A549 treated with DMSO at 1 μM for 4 hours (cell line): ENCODE data around the gene PPP1R13L. TPM values are rescaled to one million over a fixed set of nuclear protein-coding genes. Genes with fewer than 3 reads are reported as not detected.

Source experiments
- total RNA-seq: library from RNA; stranded (reverse); fragments of 200-300 nt; extraction: Qiagen RNA extraction; gene quantifications from 5 replicates; pipeline ENCODE4 v1.2.3, GENCODE V29; 2022; ENCODE audit warnings: low read depth

PPP1R13L gene, protein sequence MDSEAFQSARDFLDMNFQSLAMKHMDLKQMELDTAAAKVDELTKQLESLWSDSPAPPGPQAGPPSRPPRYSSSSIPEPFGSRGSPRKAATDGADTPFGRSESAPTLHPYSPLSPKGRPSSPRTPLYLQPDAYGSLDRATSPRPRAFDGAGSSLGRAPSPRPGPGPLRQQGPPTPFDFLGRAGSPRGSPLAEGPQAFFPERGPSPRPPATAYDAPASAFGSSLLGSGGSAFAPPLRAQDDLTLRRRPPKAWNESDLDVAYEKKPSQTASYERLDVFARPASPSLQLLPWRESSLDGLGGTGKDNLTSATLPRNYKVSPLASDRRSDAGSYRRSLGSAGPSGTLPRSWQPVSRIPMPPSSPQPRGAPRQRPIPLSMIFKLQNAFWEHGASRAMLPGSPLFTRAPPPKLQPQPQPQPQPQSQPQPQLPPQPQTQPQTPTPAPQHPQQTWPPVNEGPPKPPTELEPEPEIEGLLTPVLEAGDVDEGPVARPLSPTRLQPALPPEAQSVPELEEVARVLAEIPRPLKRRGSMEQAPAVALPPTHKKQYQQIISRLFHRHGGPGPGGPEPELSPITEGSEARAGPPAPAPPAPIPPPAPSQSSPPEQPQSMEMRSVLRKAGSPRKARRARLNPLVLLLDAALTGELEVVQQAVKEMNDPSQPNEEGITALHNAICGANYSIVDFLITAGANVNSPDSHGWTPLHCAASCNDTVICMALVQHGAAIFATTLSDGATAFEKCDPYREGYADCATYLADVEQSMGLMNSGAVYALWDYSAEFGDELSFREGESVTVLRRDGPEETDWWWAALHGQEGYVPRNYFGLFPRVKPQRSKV
- total RNA-seq = 30.2 to 35.2 TPM (median 31.0 TPM) in 5 replicates

DNA sequence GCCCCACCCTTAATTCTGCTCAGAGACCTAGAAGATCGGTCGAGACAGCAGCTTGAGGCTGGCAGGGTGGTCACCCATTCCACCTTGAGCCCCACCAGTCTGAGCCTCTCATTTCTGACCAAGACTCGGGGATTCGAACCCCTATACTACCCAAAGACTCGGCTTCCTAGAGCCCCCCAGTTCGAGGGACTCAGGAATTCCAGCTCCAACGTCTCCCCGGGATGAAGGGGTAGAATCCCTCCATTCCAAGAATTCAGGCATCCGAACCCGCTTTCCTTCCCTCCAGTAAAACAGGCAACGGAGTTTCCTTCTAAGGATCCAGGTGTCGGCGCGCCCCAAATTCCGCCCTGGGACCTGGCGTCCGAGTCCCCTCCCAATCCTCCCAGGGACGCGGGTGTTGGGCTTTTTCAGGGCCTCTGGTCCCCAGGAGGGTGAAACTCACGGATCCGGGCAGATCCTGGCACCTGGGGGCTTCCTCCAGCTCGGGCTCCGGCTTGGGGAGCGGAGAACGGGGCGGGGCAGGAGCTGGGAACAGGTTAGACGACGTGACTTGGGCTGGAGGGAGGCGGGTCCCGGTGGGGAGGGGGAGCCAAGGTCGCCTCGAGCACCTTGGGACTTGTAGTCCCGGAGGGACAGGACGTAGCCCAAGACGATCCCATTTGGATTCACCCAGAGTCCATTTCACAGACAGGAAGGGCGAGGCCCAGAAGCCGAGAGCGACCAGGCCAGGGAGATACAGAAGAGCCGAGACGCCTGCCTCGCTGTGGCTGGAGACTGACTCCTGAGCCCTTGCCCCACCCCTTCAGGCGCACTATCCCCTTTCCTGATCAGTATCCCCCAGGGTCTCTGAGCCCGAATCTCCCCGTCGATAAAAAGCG lies at the start of gene PPP1R13L:
Gene PPP1R13L (minus strand): TSS at position 513 of the 878 bp plus-strand sequence. CDS start 6,751 bp downstream, outside the sequence.

DNA sequence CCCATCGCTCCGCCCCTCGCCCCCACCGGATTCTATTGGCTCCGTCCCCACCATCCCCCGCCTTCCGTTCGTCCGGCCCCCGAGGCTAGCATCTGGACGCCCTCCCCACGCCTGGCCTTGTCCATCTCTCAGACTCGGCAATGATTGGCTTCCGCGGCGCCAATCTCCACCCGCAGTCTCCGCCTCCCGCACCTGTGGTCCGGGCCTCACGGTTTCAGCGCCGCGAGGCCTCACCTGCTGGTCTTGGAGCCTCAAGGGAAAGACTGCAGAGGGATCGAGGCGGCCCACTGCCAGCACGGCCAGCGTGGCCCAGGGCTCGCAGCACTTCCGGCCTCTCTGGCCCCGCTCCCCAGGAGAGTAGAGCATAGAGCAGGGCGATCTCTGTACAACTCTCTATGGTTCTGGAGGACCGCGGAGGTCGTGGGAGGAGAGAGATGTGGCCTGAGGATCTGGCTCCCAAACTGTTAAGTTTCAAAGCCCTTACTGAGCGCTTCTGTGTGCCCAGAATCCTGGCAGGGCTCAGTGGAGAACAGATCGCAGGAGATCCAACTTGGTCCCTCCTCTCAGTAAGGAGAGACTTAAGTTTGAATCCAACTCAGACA lies 18.8 kb upstream of the PPP1R13L start, which contains the start of gene ERCC1:
Gene ERCC1 (minus strand): TSS at position 329 of the 602 bp plus-strand sequence. CDS start 543 bp downstream, outside the sequence.

DNA sequence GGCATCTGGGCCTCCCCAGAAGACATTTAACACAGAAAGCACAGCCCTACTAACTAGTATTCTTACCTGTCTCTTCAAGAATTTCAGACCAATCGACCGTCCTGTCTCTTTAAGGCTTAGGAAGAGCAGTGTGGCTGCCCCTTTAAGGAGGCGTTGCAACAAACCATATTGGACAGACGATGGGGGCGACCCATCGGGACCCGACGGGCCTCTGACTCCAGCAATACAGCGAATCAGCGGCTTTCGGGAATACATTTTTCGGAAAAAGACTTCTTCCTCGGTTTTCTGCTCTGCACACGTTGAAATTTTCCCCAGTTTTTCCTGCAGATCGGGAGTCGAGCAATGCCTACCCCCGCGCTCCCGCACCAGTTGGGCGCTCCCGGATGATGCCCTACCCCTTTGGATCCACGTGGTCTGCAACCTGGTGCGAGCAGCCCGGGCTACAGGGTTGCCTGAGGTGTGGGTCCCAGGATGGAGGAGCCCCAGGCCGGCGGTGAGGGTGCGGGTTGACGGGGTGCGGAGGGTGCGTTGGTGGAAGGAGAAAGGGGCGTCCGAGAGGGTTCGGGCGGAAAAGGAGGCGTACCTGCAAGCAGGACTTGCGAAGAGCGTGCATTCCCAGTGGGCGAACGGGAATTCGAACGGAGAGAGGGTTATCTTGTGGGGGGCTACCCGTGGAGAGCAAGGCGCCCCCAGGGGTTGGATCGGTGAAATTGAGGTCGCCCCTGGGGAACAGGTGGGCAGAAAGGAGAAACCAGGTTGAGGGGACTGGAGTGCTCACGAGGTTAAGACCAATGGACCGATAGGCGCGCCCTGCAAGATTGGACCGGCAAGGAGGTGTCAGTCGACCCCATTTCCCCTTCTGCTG lies 1.6 kb upstream of the PPP1R13L start, which contains the start of gene POLR1G:
Gene POLR1G (plus strand): TSS at position 419 of the 865 bp plus-strand sequence. CDS start 53 bp downstream, at position 472.

DNA sequence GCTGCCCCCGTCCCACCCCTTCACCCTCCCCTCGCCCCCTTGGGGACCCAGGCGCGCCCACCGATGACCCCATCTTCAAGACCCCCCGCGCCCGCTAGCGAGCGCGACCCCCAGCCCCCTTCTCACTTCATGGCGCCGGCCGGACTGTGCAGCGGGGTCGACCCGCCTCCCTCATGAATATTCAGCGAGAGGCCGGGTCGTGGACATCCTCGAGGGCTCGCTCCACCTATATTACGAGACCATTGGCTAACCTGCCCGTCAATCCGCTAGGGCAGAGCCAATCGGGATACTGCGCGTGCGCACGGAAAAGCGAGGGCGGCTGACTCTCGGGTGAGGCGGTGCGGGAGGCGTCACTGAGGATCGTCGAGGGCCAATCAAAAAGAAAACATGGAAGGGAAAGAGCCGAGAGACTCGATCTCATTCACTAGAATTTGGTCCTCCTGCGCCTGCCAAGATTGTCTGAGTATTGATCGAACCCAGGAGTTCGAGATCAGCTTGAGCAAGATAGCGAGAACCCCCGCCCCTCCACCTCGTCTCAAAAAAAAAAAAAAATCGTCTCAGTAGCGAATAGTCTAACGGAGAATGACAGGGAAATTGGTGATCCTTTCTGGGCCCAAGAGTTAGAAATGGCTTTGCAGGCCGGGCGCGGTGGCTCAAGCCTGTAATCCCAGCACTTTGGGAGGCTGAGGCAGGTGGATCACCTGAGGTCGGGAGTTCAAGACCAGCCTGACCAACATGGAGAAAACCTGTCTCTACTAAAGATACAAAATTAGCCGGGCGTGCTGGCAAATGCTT lies 34.3 kb downstream of the PPP1R13L start, which contains the start of gene ERCC2:
Gene ERCC2 (minus strand): TSS at position 164 of the 795 bp plus-strand sequence. CDS start 33 bp downstream, at position 131.

DNA sequence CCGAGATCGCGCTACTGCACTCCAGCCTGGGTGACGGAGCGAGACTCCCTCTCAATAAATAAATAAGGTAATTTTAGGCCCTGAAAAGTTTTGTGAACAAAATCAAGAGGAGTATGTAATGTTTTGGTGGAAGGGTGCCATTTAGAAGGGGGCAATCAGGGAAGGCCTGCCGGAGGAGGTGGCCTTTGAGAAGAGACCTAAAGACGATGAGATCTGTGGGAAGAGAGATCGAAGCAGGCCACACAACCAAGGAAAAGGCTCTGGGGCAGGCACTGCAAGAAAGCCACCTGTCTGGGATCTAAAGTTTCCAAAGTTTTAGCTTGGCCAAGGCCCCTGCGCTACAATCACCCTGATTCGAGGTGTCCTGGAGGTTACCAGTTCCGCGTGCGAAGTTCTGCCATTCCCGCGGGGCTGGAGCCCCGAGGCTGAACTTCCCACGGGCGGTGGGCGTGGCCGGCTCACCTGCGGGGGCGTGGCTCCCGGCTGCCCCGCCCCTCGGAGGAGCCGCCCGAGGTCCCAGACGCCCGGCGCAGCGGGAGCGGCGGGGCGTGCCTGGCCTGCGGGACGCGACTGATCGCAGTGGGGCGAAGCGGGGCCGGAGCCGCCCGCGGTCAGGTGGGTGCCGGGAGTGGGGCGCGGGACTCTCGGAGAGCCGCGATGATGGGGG lies 64.5 kb downstream of the PPP1R13L start, which contains the start of gene KLC3:
Gene KLC3 (plus strand): TSS at position 519 of the 667 bp plus-strand sequence. CDS start 4,792 bp downstream, outside the sequence.

Other genes with a start within 250 kb of the PPP1R13L start
- gene NKPD1, start 244.1 kb downstream of the PPP1R13L start, total RNA-seq = 0.04 to 0.09 TPM (median 0.05 TPM) in 5 replicates
- gene TRAPPC6A, start 226.8 kb downstream of the PPP1R13L start, total RNA-seq = 34.8 to 41.6 TPM (median 37.2 TPM) in 5 replicates
- 11.6 to 15.2 TPM (median 13.4 TPM) in 5 replicates for gene BLOC1S3, start 226.3 kb downstream of the PPP1R13L start, total RNA-seq
- 0.80 to 1.3 TPM (median 0.99 TPM) in 5 replicates for gene EXOC3L2, start 159.7 kb downstream of the PPP1R13L start, total RNA-seq
- gene MARK4, start 153.8 kb downstream of the PPP1R13L start, total RNA-seq = 5.4 to 9.7 TPM (median 7.3 TPM) in 5 replicates
- gene CKM, start 82.2 kb downstream of the PPP1R13L start, total RNA-seq = 0.11 TPM in 1 of 5 replicates, not detected in the others
- 0.50 to 0.83 TPM (median 0.54 TPM) in 5 replicates for gene KLC3, start 64.3 kb downstream of the PPP1R13L start, total RNA-seq
- gene ERCC2, start 34.5 kb downstream of the PPP1R13L start, total RNA-seq = 10.2 to 14.6 TPM (median 13.4 TPM) in 5 replicates
- gene POLR1G, start 1.6 kb upstream of the PPP1R13L start, total RNA-seq = 40.7 to 56.0 TPM (median 48.7 TPM) in 5 replicates
- gene ERCC1, start 18.8 kb upstream of the PPP1R13L start, total RNA-seq = 147 to 163 TPM (median 151 TPM) in 5 replicates
- 15.1 to 22.9 TPM (median 18.9 TPM) in 5 replicates for gene FOSB, start 62.9 kb upstream of the PPP1R13L start, total RNA-seq
- 9.4 to 11.8 TPM (median 10.4 TPM) in 5 replicates for gene RTN2, start 92.0 kb upstream of the PPP1R13L start, total RNA-seq
- 6.3 to 7.3 TPM (median 6.6 TPM) in 5 replicates for gene PPM1N, start 93.4 kb upstream of the PPP1R13L start, total RNA-seq
- 105 to 127 TPM (median 123 TPM) in 5 replicates for gene VASP, start 102.4 kb upstream of the PPP1R13L start, total RNA-seq
- 12.6 to 17.5 TPM (median 17.0 TPM) in 5 replicates for gene OPA3, start 179.7 kb upstream of the PPP1R13L start, total RNA-seq
- 0.07 to 0.15 TPM (median 0.09 TPM) in 4 of 5 replicates, not detected in the other for gene GPR4, start 197.1 kb upstream of the PPP1R13L start, total RNA-seq
- gene EML2, start 234.3 kb upstream of the PPP1R13L start, total RNA-seq = 20.5 to 26.3 TPM (median 23.3 TPM) in 5 replicates